Esophagus mucosa (tissue), 1 donor: ENCODE measurements around the gene CBLB. TPM values are rescaled to one million over a fixed set of nuclear protein-coding genes. Genes with fewer than 3 reads are reported as not detected.

Experiments
- ATAC-seq: fragments of 200-7000 bp; cut with Tn5 transposase; one replicate; pipeline ENCODE4 v1.9.1; 2020
- total RNA-seq: library from RNA; stranded (reverse); gene quantifications from one replicate; pipeline ENCODE4 v1.2.4, GENCODE V29; 2023
- donor health status: DM: yes; HTN: yes; CAD: no.

The CBLB gene
- 11.0 TPM for total RNA-seq

DNA sequence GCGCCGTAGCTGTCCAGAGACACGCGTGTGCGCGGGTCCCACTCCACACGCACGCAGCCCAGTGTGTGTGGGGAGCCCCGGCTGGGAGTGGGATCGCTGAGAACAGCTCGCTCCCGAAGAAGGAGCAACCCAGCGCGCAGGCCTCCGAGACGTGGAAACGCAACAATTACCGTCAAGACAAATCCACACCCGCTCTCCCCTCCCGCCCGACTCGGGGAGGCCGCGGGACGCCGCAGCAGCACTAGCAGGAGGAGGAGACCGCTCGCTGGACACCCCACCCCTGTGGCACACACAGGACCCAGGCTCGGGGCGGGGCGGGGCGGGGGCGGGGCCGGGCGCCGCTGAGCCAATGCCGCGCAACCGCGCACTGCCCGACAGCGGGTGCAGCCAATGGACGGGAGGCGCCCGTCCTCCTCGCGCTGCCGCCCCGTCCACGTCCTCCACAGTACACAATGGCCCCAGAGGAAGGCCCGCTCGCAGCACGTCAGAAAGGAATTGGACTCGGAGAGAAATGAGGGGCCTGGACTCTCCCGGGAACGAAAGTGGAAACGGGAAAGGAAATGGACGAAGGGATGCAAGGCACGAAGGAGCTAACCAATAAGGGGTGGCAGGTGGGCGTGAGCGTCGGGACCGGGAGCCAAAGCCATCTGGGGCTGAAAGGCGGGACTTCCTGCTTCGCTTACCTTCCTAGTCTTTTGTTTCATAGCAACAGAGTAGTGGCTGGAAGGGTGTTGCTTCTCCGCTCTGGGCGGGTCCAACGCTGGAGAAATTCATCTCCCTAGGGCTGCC is at the start of gene CBLB:
Gene CBLB (minus strand): TSS at position 271 of the 789 bp plus-strand sequence. CDS start 1,435 bp downstream, outside the sequence.
- ATAC-seq: peak; percentile 97

DNA sequence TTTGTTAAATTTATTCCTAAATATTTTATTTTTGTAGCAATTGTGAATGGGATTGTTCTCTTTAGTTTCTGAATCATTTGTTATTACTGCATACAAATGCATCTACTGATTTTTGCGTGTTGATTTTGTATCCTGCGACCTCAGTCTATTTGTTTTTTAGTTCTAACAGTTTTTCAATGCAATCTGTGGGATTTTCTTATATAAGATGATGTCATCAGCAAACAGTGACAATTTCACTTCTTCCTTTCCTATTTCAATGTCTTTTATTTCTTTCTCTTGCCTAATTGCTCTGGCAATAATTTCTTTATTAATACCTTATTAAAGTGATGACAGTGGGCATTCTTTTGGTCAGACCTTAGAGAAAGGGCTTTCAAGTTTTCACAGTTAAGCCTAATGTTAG is 48.0 kb upstream of the CBLB start:
- no peak for ATAC-seq

DNA sequence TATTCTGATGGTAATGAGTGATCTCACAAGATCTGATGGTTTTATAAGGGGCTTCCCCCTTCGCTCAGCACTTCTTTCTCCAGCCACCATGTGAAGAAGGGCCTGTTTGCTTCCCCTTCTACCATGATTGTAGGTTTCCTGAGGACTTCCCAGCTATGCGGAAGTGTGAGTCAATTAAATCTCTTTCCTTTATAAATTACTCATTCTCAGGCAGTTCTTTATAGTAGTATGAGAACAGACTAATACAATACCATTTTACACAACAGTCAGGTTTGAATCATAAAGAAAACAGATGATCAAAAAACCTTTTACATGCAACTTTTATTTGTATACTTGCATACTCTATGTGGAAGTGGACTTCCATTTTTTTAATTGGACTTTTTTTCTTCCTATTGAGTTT is 46.7 kb upstream of the CBLB start:
- peak; percentile 42 for ATAC-seq

DNA sequence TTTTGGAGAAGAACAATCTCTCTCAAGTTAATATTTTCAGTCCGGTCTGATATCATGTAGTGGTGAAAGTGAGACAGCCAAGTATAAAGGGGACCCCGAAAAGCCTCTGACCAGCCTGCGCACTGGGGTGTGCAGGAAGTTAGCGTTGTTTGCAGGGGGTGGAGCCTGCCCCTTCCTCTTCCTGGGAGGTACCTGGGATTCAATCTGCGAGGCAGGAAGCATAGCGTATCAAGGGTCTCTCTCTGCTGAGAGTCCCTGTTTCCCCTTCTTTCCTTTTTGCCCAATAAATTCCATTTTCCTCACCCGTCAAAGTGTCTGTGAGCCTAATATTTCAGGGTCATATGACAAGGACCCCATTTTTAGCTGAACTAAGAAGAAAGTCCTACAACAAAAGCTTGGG is 44.8 kb upstream of the CBLB start:
- no peak for ATAC-seq

DNA sequence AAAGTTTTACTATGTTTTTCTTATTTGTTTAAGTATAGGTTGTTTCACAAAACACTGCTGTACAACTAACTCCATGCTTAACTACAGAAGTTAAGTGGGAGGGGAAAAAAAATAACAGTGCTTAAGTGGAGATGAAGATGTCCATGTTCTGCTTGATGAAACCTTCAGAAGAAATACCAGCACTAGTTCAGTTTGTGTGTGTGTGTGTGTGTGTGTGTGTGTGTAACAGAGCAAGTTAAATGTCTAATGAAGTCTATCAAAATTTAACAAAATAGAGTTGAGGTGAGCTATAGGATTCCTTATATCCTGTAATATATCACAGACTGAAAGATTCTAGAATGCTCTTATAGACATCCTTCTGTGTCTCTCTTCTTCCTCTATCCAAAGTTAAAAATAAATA is 44.1 kb upstream of the CBLB start:
- no peak for ATAC-seq

DNA sequence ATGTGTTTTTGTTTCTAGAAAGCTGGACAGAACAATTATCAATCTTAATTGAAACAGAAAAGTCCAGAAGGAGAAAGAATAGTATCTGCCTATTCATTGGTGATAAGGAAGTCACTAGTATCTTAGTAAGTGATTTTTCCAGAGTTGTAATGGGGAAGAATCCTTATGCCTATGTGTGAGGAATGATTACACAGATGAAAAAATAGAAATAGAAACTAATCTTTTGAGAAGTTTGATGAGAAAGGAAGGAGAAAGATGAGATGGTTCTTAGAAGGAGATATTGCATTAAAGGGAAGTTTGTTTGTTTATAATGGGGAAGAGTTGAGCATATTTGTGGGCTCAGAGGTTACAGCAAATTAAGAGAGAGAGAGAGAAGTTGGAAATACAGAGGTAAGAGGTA is 42.7 kb upstream of the CBLB start:
- ATAC-seq: no peak

DNA sequence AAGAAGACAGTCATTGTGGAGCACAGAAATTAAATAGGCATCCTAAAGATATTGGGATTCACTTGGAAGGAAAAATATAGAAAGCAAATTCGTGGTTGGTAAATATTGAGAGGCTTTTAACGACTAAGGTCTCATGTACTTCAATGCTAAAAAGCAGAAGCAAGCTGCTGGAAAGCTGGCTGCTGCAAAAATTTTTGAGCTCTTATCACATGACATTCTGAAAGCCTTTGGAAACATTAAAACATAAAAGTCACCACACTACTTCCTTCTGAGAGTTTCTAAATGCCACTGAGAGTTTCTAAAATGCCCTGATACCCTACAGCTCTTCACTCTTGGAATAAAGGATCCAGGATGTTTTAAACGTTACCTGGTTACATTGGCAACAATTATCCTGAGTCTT is 39.0 kb upstream of the CBLB start:
- ATAC-seq: no peak

DNA sequence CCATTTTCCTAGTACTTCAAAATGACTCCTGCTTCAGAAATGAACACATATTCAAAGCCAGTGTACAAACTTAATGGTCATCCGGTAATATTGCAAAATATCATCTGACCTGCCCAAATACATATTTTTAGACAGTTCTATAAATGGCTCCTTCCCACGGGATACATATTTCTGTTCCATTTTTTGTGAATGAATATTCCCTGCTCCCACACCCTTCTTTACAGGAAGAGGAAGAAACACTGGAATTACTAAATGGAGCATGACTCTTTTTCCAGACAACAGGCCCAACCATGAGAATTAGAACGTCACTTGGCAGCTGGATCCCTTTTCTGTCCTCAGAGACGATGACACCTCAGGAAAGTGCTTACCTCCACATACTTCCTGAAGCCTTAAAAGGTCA is 38.0 kb upstream of the CBLB start:
- ATAC-seq: peak; percentile 65

DNA sequence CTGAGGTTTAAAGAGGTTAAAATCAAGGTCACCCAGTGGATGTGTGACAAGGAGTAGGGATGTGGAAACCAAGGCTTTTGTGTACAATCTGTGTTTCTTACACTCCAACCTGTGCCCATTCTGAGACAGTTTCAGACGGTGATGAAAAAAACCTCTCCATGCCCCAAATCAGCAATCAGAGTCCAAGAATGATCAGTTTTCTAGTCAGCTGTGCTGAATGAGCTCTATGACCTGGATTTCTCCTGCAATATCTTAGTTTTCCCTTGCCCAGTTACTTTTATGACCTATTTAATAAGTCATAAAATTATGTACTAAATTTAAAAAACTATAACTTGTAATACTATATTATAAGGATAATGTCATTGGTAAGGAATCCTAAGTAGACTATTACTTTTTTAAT is 37.5 kb upstream of the CBLB start:
- no peak for ATAC-seq

DNA sequence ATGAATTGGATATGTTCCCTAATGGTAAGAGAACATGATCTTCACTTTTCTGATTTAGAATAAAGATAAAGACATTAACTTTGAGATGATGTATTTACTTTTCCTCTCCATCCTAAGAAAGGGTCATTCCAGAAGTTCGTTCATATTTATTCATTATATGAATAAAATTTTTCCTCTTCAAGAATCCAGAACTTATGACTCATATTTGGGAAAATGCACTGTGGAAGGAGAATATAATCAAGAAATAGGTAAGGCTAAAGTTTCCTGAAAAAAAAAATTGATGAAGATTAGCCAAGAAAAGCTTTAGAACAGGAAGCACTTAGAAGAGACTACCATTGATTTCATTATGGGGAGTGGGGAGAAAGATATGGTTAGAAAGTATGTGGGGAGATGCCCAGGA is 36.5 kb upstream of the CBLB start:
- no peak for ATAC-seq

DNA sequence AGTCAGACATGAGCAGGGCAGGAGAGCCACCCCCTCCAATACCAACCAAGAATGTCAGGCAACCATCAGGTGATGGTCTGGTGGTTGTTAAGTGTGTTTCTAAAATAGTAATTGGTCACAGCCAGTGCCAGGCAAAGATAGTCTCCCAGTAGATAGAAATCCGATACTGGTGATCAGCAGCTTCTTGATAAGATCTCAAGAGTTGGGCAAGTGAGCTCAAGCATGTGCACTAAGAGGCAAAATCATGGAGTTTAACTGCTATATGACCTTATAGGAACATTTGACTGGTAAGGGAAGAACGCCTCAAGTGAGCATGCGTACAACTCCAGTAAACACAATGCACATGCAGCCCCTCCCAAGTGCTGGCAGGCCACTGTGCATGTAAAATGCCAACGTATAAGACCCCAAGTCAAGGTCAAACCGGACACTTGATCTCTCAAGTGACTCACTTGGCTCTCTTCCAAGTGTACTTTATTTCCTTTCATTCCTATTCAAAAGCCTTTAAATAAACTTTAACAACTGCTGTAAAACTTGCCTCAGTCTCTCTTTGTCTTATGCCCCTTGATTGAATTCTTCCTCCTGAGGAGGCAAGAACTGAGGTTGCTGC is 36.0 kb upstream of the CBLB start:
- ATAC-seq: no peak

DNA sequence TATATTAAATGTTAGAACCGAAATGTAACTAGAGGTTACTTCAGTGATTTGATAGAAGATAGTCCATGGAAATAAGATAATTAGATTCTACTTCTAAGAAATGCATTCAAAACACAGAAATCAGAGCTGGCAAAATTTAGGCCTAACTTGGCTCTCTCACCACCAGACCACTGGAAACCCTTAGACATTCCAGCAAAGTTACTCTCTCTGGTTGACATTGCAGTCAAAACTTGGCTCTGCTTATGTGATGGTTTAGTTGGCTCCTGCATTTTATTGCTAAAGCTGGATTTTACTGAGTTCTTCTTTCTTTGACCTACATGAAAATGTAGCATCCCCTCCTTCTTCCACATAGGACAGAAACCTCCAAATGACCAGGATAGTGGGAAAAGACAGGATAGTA is 35.4 kb upstream of the CBLB start:
- ATAC-seq: no peak

DNA sequence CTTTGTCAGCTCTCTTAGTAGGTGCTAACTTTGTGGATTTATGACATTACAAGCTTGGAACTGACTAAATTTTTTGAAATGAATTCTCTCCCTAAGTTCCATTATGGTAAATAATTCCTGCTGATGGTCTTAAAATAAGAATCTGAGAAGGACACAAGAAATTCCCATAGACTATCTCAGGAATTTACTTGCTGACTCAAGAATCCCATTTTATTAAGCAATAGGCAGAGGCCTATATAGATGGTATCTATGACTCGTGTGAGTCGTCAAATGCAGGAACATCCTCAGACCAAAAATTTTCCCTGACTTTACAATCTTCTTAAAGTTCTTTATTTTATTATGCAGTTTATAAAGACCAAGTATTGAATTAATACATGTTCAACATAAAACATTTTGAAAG is 30.7 kb upstream of the CBLB start:
- ATAC-seq: no peak

DNA sequence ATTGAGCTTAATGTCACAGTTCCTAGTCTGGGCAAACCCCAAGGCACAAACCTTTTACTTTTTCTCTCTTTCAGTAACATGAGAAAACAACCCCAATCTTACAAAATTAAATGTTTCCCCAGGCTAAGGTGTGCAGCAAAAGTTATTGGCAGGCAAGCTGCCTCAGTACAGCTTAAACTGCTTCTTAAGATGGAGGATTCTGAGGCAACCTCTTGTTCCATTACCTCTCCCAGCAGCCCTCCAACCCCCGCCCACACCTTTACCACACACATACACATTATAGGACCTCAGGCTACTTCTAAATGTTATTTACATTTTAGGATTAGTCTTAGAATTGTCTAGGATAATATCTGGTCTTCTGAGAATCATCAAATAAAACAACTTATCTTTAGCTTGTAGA is 22.3 kb upstream of the CBLB start:
- ATAC-seq: no peak

DNA sequence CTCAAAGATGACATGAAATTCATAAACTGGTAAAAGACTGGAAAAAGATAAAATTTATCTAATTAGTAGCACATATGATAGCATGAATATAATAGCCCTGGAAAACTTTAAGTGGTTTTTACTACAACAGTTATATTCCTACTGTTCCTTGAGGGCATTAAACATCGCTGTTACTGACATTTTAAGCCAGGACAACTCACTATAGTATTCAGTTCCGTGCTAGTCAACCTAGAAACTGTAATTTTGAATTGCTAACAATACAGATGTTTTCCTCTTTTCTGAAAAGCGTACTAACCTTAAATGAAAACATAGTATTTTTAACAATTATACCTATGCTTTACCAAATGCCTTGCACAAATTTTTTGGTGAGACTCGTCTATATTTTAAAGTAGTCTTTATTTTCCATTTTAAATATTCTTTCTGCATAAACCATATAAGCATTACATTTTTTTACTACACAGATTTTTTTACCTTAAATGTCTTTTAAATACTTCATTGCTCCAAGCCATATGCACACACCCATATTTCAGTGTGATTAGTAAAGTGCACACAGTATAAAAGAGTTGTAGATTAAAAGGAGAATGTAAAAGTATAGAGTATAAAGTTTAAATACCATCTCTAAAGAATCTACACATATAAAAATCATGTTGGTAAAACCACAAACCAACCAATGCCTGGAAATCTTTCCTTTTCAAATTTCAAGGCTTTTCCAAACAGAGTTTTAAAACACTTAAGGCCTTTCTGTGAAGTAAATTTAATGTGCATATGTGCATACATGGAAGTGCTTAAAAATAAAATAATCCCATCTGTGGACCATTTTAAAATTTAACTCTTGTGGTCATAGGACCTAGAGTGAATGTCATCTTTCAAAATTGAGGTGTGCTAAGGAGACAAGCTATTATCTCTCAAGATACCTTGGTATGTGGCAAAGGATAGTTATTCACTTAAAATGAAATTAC is 20.1 kb upstream of the CBLB start:
- no peak for ATAC-seq

DNA sequence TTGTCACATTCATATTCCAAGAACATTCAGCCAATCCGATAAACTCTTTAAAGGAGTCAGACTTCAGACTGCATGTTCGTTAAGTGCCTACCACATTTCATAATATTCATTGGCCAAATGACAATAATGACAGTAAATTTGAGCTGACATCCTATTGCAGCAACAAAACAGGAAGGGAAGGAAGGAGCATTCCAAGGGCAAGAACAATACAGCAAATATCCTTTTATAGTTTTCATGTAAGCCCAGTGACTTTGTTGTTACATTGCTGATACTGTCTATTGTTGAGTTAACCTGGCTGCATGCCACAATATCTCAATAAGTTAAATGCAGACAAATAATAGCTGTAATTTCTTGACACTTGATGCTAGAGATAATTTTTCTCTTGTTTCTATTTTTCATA is 16.4 kb upstream of the CBLB start:
- ATAC-seq: no peak

DNA sequence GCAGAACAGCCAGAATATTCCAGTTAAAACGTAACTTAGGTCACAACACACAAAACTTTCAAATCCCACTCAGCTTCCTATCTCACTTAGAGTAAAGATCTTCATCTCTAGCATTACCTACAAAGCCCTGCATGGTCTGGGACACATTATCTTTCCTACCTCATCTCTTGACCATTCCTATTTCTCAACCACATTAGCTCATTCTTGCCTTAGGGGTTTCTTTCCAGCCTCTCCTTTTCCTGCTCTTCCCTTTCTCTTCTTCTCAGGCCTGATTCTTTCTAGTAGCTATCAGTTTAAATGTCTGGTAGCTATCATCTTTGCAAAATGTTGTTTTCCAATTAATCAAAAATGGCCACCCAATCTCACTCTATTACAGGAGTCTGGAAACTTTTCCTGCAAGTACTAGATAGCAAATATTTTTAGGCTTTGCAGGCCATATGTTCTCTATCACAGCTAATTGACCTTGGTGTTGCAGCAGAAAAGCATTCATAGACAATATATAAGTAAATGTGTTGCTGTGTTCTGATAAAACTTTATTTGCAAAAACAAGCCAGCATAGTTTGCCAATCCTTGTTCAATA is 15.1 kb upstream of the CBLB start:
- ATAC-seq: no peak

DNA sequence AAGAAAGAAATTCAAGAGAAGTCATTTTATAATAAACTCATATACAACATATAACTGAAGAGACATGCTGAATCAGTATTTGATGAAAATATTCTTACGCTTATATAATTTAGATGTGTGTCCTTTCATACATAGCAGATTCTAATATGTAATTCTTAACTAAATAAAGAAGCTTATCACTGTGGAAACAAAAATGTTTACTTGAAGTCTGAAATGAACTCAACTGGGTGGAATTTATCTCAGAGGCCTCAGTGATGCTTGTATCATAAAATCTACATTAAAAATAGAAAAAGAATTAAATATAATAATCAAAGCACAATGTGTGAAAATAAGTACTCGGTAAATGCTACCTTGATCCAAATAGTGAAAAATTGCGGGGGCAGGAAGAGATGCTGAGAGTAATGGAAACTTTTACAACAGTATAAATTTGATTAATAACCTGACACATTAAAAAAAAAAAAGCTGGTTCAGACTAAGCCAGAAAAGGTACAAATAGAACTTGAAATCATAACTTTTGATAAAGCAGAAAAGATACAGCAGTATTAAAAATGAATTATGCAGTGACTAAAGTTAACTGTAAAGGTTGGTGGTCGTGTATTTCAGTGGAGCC is 12.0 kb upstream of the CBLB start:
- no peak for ATAC-seq

DNA sequence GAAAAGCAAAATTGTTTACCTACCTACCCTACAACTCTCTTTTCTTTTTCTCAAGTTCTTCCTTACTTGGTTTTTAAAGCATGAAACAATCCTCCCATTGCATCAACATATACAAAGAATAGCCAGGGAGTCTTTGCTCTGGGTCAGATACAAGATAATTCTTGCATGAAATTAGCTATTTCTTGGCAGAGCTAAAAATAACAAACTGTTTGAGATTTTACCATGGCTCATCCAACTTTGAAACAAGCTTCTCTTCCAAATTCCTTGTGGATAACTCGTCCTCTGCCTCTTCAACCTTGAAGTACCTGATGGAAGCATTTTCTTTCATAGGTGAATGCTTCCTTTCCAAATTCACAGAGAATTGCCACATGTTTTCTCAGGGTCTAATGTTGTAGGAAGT is 9.2 kb upstream of the CBLB start:
- ATAC-seq: no peak

DNA sequence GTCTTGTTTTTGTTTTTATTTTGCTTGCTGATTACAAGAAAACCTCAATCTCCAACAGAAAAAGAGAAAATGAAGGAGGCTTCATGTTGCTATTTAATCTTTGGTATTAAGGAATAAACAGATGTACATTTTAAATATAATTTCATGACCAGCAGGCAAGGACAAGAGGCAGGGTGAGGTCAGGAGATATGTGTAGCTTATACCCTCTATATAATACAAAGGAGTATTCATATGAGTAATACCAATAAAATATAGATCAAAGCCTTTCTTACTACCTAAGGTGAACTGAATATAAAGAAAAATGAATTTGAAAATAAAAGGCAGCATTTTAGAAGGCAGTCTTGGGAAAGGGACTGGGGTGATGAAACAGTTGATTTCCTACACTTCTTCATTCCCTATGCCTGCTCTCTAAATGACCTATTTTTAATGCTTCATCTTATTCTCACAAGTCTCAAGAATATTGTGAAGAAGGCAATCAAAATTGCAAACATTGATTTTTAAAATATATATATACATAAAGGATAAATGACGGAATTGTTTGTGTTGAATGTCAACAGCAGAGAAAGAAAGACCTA is 8.6 kb upstream of the CBLB start:
- ATAC-seq: no peak

DNA sequence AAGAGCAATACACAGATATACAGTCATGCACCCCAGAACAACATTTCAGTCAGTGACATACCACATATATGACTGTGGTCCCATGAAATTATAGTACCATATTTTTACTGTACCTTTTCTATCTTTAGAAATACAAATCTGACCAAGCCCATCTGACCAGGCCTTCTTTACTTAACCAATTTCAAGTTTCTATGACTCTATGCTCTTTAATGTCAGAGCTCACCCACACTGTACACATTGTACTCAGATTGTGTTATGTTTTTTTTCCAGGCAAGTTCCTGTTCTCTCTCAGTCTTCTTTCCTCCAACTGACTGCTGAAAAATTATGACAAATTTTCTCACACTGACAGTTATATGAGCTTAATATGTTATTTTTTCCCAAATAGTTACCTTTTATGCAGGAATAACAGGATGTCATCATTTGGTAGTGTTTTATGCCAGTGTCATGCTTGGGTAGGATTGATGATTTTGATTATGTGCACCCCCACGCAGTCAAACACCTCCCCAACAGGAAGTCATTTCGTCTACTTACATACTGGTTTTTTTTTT is 8.0 kb upstream of the CBLB start:
- peak; percentile 31 for ATAC-seq
